OCI-LY3 (cell line): ENCODE measurements around the gene F8.

Experiments used
- EZH2phosphoT487 ChIP-seq: fragments of 200-600 bp; shearing (Covaris generic); IDR thresholded peaks from 2 replicates; pipeline ENCODE4 v1.6.1; 2018; ENCODE audit warnings: antibody characterized with exemption, mixed run types, low read depth
- TF ChIP-seq, protein P1 (sequence below): fragments of 200-600, 300-600 bp; sonication (generic); IDR thresholded peaks from 2 replicates; pipeline ENCODE4 v1.5.1; 2014; ENCODE audit warnings: antibody characterized with exemption, low read length, low read depth

GRCh38 chrX:154850957-154851611, 171.4 kb downstream of the F8 start:
- TF ChIP-seq, protein P1, sequence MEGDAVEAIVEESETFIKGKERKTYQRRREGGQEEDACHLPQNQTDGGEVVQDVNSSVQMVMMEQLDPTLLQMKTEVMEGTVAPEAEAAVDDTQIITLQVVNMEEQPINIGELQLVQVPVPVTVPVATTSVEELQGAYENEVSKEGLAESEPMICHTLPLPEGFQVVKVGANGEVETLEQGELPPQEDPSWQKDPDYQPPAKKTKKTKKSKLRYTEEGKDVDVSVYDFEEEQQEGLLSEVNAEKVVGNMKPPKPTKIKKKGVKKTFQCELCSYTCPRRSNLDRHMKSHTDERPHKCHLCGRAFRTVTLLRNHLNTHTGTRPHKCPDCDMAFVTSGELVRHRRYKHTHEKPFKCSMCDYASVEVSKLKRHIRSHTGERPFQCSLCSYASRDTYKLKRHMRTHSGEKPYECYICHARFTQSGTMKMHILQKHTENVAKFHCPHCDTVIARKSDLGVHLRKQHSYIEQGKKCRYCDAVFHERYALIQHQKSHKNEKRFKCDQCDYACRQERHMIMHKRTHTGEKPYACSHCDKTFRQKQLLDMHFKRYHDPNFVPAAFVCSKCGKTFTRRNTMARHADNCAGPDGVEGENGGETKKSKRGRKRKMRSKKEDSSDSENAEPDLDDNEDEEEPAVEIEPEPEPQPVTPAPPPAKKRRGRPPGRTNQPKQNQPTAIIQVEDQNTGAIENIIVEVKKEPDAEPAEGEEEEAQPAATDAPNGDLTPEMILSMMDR, result no peak
- TF ChIP-seq EZH2phosphoT487, result no peak
